ENCODE data around the gene NUCB2.

Gene NUCB2

GRCh38 chr11:17343907-17344306 is 67.4 kb downstream of the NUCB2 start:
- DNase-seq = no peak

DNA sequence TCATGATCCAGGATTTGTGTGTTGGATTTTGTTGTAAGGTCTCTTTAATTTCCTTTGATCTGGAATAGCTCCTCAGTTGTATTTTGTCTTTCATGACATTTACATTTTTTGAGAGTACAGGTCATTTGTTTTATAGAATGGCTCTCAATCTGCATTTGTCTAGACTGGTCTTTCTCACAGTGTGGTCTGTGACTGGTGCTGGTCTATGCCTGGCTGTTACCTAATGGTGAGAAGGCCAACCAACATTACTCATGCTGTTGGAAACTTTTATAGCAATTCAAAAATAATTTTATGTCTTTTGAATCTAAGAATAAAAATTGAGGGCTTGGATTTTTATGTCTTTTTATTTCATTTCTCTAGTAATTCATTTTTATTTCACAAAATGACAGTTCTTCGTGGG is 71.1 kb downstream of the NUCB2 start:
- DNase-seq = no peak

DNA sequence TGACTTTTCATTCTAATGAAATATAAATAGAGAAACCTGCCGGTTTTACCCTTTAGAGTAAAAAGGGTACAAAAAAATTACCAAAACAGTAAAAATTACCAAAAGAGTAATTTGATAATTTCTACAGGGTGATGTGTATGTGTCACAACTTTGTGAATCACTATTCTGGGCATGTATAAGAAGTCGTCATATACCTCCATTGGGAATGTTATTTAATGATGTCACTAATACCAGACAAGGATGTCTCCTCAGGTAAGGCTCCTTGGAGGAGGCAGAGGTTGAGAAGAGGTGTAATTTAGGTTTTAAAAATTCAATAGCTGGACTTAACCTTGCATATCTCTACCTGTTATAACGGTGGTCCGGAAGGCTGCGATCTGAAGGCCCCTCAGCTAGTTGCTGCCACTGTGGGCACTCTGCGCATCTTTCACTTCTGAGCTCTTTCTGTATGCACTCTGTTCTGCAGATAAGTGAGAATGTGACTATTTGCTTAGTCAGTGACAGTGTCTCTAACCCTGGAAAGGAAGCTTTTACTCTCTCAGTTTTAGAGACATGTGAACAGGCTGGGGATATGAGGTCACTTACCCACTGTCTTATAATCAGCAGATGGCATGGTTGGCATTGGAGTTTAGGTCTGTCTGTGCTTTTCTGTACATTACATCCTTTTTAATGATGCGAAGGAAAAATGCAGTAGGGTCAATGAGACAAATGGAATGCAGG is 74.1 kb downstream of the NUCB2 start:
- no peak for DNase-seq

DNA sequence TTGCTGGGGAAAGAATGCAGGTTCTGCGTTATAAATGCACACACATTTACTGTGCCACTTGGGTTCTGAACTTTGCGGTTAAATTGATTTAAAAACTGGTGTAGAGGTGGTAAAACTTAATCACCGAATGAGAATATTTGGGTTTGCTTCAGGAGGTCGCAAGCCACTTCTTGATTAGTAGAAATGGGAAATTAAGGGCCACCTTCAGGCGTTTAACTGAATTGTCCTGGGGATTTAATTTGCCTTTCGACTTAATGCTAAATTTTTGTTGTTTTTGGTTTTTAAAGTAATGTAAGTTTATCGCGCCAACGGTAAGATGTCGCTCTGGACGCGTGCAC is 74.6 kb downstream of the NUCB2 start:
- DNase-seq = no peak

DNA sequence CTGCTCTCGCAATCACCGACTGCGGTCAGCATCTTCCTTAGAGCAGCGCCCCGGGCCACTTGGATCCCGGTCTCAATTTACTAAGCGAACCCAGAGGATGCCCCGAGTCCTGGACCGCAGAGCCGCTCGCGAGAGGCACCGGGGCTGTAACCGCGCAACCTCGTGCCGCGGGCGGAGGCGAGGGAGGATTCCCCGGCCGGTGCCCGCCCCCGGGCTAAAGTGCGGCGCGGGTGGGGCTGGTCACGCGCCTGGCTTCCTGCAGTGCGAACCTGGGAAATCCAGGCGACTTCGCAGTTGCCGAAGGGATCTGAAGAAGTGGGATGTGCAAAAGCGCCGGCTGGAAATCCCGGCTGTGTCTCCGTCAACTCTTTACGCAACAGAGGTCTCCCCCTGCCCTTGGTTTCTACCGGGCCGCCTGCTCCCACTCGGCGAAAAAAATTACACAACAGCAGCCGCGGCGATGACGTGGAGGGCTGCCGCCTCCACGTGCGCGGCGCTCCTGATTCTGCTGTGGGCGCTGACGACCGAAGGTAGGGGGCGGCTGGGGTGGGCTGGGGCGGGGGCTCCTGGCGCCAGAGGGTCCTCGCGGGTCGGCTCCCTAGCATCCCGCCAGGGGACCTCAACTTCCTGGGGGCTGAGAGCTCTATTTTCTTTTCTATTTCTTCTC is 75.1 kb downstream of the NUCB2 start, which contains the start of gene NCR3LG1:
Gene NCR3LG1, plus strand, starts transcription at position 291 of the 667 bp plus-strand sequence. Its CDS starts 170 bp downstream, at position 461.
- peak; percentile 38 for DNase-seq

- DNase-seq = peak; percentile 80
These were observed 76.6 kb downstream of the NUCB2 start for GRCh38 chr11:17352950-17353820.

DNA sequence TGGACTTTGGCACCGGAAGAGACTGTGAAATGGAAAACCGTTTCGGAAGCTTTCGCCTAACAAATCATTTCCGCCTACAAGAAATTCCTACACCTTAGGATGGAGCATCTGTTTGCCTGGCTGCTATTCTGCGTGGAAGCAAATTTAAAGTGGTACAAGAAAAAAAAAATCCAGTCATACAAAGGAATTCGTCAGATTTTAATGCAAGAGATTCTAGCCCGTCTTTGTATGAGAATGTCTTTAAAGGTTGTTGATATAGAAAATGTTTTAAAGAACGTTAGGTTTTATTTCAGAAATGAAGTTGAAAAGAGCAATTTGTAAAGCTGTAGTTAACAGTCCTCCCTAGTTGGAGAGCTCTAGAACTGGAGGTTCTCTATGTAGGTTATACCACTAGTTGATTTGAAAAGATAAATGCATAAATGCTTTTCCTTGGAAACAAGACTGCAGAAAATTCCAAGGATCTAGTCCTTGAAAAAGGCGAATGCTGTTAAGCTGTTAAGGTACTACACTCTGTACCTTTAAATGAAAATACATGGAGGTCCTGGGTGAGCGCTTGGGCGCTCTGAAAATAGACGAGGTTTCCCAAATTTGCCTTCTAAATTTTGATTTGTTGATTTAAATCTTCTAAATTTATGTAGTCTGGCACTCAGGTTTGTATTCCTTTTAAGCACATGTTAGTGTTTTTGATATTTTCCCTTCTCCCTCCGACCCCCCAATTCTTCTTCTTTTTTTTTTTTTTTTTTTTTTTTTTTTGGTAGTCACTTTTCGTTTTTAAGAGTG is 77.5 kb downstream of the NUCB2 start:
- peak; percentile 39 for DNase-seq

GRCh38 chr11:17354601-17354991 is 78.1 kb downstream of the NUCB2 start:
- DNase-seq = peak; percentile 82

- DNase-seq = no peak
These were observed 90.0 kb downstream of the NUCB2 start for GRCh38 chr11:17366495-17366894.

GRCh38 chr11:17368551-17368950 is 92.0 kb downstream of the NUCB2 start:
- no peak for DNase-seq

DNA sequence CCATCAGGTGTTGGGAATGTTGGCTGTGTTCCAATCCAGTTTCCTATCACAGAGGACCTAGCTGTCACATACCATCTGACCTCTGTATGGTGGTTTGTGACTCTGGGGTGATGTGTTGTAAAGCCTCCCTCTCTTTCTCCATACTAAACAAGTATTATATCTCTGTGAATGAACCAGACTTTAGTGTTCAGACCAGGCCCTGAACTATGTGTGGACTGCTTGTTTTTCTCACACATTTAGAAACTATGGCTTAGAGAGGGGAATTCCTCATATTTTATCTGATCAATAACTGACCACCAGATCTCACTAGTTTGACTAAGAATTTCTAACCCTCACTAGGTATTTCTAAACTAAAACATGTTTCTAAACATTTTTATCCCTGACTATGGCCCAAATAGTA is 92.6 kb downstream of the NUCB2 start:
- DNase-seq = no peak

GRCh38 chr11:17369684-17370243 is 93.2 kb downstream of the NUCB2 start:
- no peak for DNase-seq

GRCh38 chr11:17371614-17372013 is 95.1 kb downstream of the NUCB2 start:
- no peak for DNase-seq

- no peak for DNase-seq
These were observed 99.0 kb downstream of the NUCB2 start for GRCh38 chr11:17375547-17375946.

GRCh38 chr11:17376493-17376892 is 100.0 kb downstream of the NUCB2 start:
- DNase-seq = no peak

- no peak for DNase-seq
These were observed 102.1 kb downstream of the NUCB2 start for GRCh38 chr11:17378655-17379054.

DNA sequence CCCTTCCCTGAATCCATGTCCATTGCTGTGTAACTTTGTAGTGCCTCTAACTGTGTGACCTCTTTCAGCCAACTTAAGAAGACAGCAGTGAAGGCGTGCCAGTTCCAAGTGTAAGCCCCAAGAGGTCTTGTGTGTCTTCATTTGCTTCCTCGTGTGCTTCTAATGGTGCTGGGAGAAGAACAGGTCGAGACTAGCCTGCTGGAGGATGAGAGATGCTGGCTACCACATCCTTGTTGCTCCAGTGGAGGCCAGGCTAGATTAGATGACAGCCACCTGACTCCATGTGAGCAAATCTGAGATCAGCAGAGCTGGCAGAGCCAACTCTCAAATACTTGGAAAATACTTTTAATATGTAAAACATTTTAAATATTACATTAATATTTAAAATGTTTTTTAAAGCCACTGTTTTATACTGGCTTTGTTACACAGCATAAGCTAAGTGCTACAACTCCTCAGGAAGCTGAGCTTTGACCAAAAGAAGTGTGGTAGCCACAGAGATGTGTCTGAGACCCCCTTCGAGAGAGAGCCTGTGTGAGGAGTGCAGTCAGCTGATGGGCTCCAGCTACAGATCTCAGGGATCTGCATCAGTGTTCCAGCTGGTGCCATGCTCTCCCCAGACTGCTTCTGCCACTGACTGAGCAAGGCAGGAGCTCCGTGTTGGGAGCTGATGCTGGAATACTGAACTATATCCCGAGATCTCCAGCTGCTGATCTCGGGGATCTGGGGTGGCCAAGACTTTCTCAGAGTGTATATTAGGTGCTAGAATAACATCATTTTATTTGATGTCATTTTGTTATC is 103.0 kb downstream of the NUCB2 start:
- DNase-seq = no peak

GRCh38 chr11:17381156-17381555 is 104.6 kb downstream of the NUCB2 start:
- no peak for DNase-seq
